B cell (primary cell): ENCODE data around the gene KRTAP2-4.

ENCODE experiments used
- CTCF ChIP-seq: fragments of 200-600 bp; IDR thresholded peaks from one replicate; pipeline ENCODE4 v1.8.0; 2022; ENCODE audit warnings: antibody characterized with exemption, mild to moderate bottlenecking
- EZH2 ChIP-seq: IDR thresholded peaks from 2 replicates; pipeline ENCODE4 v1.6.1; 2012; ENCODE audit warnings: borderline replicate concordance, low read depth, mild to moderate bottlenecking, moderate library complexity, low read length; ENCODE audit not compliant: insufficient read depth, poor library complexity, severe bottlenecking

DNA sequence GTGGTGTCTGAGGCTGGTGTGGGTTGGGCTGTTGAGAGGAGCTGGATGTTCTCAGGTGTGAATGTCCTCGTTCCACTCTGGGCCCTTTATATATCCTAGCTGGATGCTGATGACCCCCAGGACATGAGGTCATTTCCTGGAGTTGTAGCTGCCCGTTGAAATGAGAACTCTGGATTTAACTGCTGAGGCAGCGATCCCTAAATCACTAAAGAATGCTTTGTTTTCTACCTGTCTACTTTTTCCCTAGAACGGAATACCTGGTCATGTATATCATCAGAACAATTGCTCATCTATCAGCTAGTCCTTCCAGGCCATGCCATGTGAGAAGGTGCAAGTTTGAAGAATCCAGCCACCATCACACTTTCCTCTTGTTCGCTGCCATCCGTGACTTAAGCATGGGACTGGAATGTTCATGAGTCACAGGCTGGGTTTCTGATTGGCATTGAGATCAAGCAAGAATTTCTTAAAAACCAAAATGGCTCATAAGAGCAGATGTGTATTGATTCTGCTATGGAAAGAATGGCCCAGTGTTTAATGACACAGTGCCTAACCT lies 5.6 kb downstream of the KRTAP2-4 start, which contains the start of gene KRTAP2-3:
- TF ChIP-seq CTCF (no peak), EZH2 (no peak)
